ENCODE data around the gene TMCO4. TPM values are rescaled to one million over a fixed set of nuclear protein-coding genes. Genes with fewer than 3 reads are reported as not detected.

Gene TMCO4
- total RNA-seq: 10 to 100 TPM; 16.8 to 18.9 TPM

GRCh38 chr1:19799230-19800075 lies at the start of gene TMCO4:
Gene TMCO4 (minus strand): TSS chr1:19799916. CDS start chr1:19780758, 19,158 bp downstream.

GRCh38 chr1:19814681-19815503 lies 15.2 kb upstream of the TMCO4 start, which contains the start of gene RNF186:
Gene RNF186 (minus strand): TSS chr1:19815283. CDS start chr1:19815101, 182 bp downstream.

GRCh38 chr1:19664453-19665185 lies 135.1 kb downstream of the TMCO4 start, which contains the start of gene HTR6:
Gene HTR6 (plus strand): TSS chr1:19664875. CDS start chr1:19665754, 879 bp downstream.

GRCh38 chr1:19643602-19644394 lies 155.9 kb downstream of the TMCO4 start, which contains the start of gene NBL1:
Gene NBL1 (plus strand): TSS chr1:19644311. CDS start chr1:19655031, 10,720 bp downstream.

Other genes with a start within 250 kb of the TMCO4 start
- 10 to 100 TPM; 29.1 to 31.2 TPM for gene NBL1, start 155.6 kb downstream of the TMCO4 start, total RNA-seq
- gene HTR6, start 135.0 kb downstream of the TMCO4 start, total RNA-seq: not detected
- gene RNF186, start 15.4 kb upstream of the TMCO4 start, total RNA-seq: not detected
- 1 to 10 TPM; 8.3 to 9.4 TPM for gene OTUD3, start 82.5 kb upstream of the TMCO4 start, total RNA-seq
- gene PLA2G2E, start 123.7 kb upstream of the TMCO4 start, total RNA-seq: not detected
- not detected for gene PLA2G2A, start 179.7 kb upstream of the TMCO4 start, total RNA-seq